HG03442 (cell line): ENCODE data around the gene FBXW5.

Experiments
- ATAC-seq: cut with Tn5 transposase; IDR thresholded peaks from one replicate; pipeline ENCODE4 v1.9.1; 2021; ENCODE audit warnings: mild to moderate bottlenecking, moderate library complexity; ENCODE audit not compliant: unreplicated experiment

The FBXW5 gene

GRCh38 chr9:136978073-136978864, 33.7 kb upstream of the FBXW5 start:
- no peak for ATAC-seq

GRCh38 chr9:136977649-136978072, 33.1 kb upstream of the FBXW5 start:
- no peak for ATAC-seq

GRCh38 chr9:136977223-136977622, 32.7 kb upstream of the FBXW5 start, which contains the start of gene PTGDS:
Gene PTGDS (plus strand): TSS chr9:136977504. CDS start chr9:136977579, 75 bp downstream.
- ATAC-seq: no peak

- no peak for ATAC-seq
Observed at GRCh38 chr9:136975644-136976043, 31.1 kb upstream of the FBXW5 start.

DNA sequence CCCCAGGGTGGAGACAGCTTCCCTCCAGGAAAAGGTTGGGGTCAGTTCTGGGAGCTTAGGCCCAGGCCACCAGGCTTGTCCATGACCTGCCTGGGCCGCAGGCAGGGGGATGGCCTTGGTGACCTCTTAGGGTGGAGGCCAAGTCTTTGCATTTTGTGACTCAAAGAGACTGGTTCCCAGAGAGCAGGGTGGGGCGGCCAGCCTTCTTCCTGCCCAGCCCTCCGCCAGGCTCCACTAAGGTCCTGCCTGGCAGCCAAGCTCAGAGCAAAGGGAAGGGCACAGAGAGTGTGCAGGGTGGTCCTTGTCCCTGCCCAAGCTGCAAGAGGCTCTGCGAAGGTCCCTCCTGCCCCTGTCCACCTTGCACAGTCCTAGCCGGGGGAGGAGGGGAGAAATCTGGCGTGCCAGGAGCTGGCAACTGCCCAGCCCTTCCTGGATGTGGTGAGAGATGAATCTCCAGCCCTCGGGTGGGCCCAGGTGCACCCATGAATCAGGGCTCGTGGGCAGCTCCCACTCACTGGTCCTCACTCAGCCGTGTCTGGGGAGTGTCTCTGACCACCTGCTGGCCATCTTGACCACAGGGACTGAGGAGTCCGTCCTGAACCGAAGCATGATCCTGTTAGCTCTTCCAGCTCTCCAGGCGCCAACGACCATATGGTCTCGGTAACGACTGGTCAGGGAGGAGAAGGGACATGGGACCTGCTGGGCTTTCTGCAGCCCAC, 30.4 kb upstream of the FBXW5 start:
- no peak for ATAC-seq

- no peak for ATAC-seq
Observed at GRCh38 chr9:136973618-136974617, 29.4 kb upstream of the FBXW5 start.

DNA sequence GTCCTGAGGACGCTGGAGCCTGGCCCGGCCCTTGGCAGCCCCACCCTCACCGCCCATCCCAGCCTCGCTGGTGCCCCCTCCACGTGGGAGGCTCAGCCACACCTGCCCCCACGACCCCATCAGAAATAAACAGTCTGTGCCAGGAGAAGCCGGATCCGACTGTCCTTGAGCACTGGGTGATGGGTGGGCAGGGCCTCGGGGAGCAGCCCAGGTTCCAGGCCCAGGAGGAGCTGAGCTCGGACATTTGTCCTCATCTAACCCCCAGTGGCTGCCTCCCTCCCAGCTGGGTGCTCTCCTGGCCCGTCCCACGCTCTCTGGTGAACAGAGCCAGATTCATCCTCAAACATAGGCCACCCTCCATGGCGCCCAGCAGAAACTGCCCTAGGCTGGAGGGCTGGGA, 28.2 kb upstream of the FBXW5 start:
- ATAC-seq: no peak

- ATAC-seq: no peak
Observed at GRCh38 chr9:136972335-136972734, 27.8 kb upstream of the FBXW5 start.

DNA sequence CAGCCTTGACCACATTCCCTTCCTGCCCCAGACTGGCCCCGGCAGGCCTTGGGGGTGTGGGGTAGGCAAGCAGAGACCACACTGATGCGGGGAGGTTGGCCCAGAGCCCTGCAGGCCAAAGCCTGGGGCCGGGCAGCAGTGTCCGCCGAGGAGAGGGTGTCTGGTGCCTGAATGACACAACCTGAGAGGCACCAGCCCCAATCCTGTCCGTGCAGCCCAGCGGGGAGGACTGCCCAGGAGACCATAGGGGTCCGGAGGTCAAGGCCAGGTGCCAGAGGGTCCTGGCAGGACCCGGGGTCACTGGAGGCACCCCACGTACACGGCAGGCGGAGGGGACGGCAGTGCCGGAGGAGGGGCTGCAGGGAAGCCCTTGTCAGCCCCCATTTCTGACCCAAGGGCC, 27.2 kb upstream of the FBXW5 start:
- no peak for ATAC-seq

DNA sequence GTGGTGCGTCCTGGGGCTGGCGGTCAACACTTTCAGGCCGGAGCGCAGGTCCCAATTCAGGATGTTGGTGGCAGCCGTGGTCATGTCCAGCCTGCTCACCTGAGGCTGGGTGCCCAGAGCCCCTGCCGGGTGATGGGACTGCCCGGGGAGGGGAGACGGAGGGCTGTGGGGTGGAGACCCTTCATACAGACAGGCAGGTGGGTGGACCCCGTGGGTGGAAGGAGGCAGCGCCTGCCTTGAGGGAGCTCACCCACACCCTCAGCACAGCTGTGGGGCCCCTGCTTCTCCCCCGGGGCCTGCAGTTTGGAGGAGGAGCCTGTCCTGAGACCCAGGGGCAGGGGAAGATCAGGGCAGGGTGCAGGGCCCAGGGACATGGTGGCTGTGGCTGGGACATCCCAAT, 25.8 kb upstream of the FBXW5 start:
- ATAC-seq: no peak

- ATAC-seq: no peak
Observed at GRCh38 chr9:136969774-136970173, 25.2 kb upstream of the FBXW5 start.

DNA sequence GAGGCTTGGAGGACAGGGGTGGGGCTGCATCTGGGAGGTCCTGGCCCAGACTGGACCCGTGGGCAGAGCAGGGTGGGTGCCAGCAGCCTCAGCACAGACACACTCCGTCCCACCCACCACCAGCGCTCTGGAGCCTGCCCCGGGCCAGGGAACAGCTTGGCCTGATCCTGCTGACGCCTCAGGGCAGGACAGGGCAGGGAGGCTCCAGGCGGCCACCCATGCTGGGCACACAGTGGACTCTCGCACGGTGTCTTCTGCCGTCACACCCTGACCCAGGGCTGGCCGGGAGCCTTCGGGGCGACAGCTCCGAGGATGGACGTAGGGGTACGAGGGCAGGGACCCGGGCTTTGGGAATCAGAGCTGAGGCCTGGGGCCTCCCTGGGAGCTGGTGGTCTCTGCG, 24.6 kb upstream of the FBXW5 start:
- no peak for ATAC-seq

- no peak for ATAC-seq
Observed at GRCh38 chr9:136968333-136969127, 24.0 kb upstream of the FBXW5 start.

GRCh38 chr9:136965771-136966484, 21.4 kb upstream of the FBXW5 start:
- no peak for ATAC-seq

DNA sequence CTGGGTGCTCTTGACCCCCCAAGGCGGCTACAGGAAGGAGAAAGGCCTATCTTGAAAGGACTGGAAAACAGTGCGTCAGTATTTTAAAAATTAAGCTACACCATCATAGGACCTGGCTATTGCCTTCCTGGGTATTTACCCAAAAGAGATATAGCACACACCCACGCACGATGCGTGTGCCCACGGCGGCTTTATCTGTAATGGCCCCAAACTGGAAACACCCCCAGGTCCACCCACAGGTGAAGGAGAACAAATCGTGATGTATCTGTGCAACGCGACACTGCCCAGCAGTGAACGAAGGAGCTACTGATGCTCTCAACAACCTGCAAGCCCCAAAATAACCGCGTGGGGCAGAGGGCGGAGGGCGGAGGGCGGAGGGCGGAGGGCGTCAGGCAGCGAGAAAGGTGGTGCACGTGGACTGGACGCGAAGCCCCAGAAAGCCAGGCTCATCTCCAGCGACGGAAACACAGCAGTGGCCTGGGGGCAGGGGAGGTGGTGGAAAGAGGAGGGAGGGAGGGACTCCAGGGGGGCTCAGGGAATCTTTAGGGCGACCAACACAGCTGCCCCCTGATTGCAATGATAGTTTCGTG, 20.4 kb upstream of the FBXW5 start:
- no peak for ATAC-seq

DNA sequence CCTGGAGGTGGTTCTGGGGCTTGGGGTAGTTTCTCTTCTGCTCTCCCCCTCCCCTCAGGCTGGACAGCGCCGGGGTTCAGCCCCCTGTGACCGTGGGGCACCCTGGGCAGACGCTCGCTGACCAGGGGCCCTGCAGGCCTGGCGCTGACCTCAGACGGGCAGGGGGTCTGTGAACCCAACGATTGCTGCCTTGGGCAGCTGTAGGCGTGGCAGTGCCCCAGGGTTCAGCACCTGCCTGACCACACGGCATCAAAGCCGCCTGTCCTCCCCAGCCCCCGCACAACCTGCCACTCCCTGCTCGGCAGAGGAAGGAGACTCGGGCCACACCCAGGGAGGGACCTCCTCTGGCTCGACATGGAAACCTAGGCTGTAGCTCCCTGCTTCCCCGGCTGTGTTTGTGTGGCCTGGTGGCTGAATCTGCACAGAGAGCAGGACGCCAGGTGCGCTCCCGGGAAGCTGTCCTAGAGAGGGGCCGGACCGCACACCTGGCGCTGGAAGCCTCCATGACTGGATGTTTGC, 19.7 kb upstream of the FBXW5 start:
- ATAC-seq: no peak

DNA sequence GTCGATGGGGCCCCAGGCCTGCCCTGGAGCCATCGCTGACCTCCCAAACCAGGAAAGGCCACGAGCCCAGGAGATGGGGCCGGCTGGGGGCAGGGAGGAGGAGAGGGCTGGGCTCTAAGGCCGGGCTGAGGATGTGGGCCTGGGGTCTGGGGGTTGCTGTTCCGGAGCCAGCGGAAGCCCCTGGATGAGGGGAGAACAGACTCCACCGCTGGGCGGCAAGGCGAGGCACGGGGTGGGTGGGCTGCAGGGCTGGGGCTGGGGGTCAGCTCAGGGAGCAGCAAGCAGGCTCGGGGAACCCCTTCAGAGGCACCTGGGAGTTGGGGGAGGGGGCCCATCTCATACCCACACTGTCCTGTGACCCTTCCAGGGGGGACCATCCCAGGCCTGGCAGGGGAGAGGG, 19.2 kb upstream of the FBXW5 start:
- no peak for ATAC-seq

- no peak for ATAC-seq
Observed at GRCh38 chr9:136963341-136963740, 18.8 kb upstream of the FBXW5 start.

GRCh38 chr9:136962701-136963248, 18.2 kb upstream of the FBXW5 start:
- no peak for ATAC-seq
